Astrocyte of the cerebellum (primary cell): ENCODE data around the gene POLL.

Experiments used
- DNase-seq: peaks from one replicate; pipeline ENCODE4 v3.0.0-alpha.2; 2011; ENCODE audit warnings: low read depth
- H3K4me3 ChIP-seq: 2 replicates; pipeline ENCODE4 v1.5.1; 2011; ENCODE audit warnings: mild to moderate bottlenecking, low read depth, low read length, moderate library complexity
- CTCF ChIP-seq: IDR thresholded peaks from 2 replicates; pipeline ENCODE4 v1.5.1; 2012; ENCODE audit warnings: low read length, low read depth, moderate library complexity, mild to moderate bottlenecking; ENCODE audit errors: missing control alignments
- in situ Hi-C: cut with HindIII; loops from 2 replicates; pipeline ENCODE4 v1.10.0; 2017; ENCODE audit warnings: low sequenced_read_pairs

The POLL gene

GRCh38 chr10:101545898-101546297 is 42.2 kb downstream of the POLL start:
- TF ChIP-seq CTCF: no peak
- no peak overlapping the region for H3K4me3 ChIP-seq
- DNase-seq: no peak
- in situ Hi-C loops: no loop called here

- in situ Hi-C loops: no loop called here
- no peak for DNase-seq
- no peak for TF ChIP-seq CTCF
- H3K4me3 ChIP-seq: no peak overlapping the region
Observed at GRCh38 chr10:101538446-101538845, 49.6 kb downstream of the POLL start.

DNA sequence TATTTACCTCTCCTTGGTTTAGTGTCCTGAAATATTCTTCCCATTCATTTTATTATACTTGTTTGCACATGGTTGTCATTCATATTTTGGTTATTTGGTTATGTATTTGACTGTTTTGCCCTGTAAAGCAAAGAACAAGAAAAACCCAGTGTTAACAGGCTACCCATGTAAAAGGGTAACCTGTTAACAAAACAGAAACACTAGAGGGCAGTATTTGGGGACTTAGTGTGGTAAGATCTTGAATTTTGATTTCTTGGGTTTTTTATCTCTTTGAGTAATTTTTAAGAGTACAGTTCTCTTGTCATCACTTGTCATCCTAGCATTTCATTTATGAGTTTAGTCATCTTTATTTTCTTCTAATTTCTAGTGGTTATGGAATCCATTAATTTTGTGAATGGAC is 51.3 kb downstream of the POLL start:
- H3K4me3 ChIP-seq: no peak overlapping the region
- DNase-seq: no peak
- TF ChIP-seq CTCF: peak; percentile 31
- in situ Hi-C loops: no loop called here

- no peak for TF ChIP-seq CTCF
- DNase-seq: no peak
- no peak overlapping the region for H3K4me3 ChIP-seq
- in situ Hi-C loops: no loop called here
Observed at GRCh38 chr10:101535949-101536348, 52.1 kb downstream of the POLL start.

- no peak for TF ChIP-seq CTCF
- in situ Hi-C loops: no loop called here
- no peak for DNase-seq
- H3K4me3 ChIP-seq: no peak overlapping the region
Observed at GRCh38 chr10:101529725-101530553, 58.1 kb downstream of the POLL start.

DNA sequence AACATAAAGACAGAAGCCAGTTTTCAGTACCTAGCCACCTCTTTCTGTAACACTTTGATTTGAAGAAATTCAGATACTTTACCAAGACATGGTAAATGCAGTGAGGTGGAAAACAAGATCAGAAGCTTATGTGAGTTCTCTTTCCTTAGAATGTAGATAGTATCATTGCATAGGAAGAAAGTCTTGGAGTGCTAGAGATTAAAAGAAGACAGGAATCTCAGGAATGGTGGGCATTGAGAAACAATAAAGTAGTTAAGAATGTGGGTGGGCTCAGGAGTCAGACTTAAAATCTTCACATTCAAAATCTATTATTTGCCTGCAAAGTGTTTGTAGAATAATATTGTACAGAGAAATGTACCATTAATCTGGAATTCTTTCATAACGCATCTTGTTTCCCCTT is 58.9 kb downstream of the POLL start:
- in situ Hi-C loops: no loop called here
- no peak for TF ChIP-seq CTCF
- no peak overlapping the region for H3K4me3 ChIP-seq
- DNase-seq: no peak
